ENCODE data around the gene SMYD3.

SMYD3 gene

DNA sequence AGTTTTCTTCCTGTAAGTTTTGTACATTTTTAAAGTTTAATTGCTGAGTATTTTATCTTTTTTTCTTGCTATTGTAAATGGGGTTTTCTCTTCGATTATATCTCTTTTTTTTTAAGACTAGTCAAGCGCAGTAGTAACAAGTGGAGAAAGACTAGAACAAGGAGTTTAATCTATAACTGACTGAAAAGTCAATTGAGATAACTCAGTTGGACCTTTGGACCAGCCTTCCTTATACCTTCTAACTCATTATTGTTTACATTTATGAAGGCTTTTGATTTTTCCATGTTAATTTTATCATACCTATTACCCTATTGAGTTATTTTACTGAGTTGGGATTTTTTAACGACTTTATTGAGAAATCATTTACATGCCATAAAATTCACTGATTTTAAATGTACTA is 81.2 kb downstream of the SMYD3 start:
- no peak for TF ChIP-seq EZH2phosphoT487 (conservative IDR thresholded peaks at IDR 0.05; ENCODE audit: low read length)
- TF ChIP-seq, protein P1, sequence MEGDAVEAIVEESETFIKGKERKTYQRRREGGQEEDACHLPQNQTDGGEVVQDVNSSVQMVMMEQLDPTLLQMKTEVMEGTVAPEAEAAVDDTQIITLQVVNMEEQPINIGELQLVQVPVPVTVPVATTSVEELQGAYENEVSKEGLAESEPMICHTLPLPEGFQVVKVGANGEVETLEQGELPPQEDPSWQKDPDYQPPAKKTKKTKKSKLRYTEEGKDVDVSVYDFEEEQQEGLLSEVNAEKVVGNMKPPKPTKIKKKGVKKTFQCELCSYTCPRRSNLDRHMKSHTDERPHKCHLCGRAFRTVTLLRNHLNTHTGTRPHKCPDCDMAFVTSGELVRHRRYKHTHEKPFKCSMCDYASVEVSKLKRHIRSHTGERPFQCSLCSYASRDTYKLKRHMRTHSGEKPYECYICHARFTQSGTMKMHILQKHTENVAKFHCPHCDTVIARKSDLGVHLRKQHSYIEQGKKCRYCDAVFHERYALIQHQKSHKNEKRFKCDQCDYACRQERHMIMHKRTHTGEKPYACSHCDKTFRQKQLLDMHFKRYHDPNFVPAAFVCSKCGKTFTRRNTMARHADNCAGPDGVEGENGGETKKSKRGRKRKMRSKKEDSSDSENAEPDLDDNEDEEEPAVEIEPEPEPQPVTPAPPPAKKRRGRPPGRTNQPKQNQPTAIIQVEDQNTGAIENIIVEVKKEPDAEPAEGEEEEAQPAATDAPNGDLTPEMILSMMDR (IDR thresholded peaks at IDR 0.05; ENCODE audit: insufficient read depth, low read length, poor library complexity, severe bottlenecking), result no peak
- no peak overlapping the region for H3K4me2 ChIP-seq (ENCODE audit: low read depth, low read length, poor library complexity, severe bottlenecking)
- H3K27ac ChIP-seq (ENCODE audit: low read depth, low read length), result no peak overlapping the region
- H3K27me3 ChIP-seq (ENCODE audit: low read length), result no peaks in the 10 kb centered on the region
- no peaks in the 10 kb centered on the region for H3F3A ChIP-seq (ENCODE audit: insufficient read depth)
- no peaks in the 10 kb centered on the region for H3K9me2 ChIP-seq (replicated peaks; ENCODE audit: insufficient read depth, low read length)
- H3K36me3 ChIP-seq (ENCODE audit: low read length), result no peaks in the 10 kb centered on the region
- H4K20me1 ChIP-seq (ENCODE audit: low read depth, low read length), result peaks cover 8% of the 10 kb centered on the region; the same call in 1 of the 2 replicates
- no peaks in the 10 kb centered on the region for H3K9me3 ChIP-seq (ENCODE audit: insufficient read depth, low read length)
- no peak overlapping the region for H3K9ac ChIP-seq (ENCODE audit: low read length)
- H2AFZ ChIP-seq (ENCODE audit: low read depth, low read length, severe bottlenecking), result no peak overlapping the region
- H3K79me2 ChIP-seq (ENCODE audit: insufficient read depth, low read length), result 0 out of 2 replicates have a peak, but pooled peaks cover 3% of the 10 kb centered on the region
- no peak overlapping the region for H3K4me3 ChIP-seq (ENCODE audit: insufficient read depth, low read length, poor library complexity, severe bottlenecking)

DNA sequence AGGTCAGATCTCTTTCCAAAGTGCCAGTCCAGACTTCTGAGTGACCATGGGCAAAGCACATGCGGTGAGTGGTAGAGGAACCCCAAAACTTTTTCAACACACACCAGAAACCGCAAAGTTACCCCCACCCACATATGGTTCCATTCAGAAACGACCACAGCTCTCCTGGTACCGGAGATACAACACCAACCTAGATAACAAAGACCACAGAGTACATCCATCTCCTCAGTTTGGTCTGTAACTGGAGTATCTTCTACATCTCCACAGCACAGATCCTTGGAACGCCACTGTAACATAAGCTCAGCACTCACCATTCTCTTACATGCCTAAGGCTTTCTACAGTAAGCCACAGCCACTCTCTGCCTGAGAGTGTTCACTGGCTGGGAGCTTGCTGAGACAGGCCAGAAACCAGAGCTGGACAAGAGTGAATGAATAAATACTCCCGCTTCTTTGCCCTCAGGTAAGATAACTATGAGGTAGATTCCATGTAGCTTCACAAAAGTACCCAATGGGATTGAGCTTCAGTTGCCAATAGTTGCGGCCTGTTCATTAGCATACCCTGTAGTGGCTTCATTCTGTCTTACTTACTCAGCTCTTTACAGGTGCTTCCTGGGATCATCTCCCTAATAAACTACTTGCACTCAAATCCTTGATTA is 81.8 kb downstream of the SMYD3 start:
- Histone ChIP-seq H3F3A (ENCODE audit: insufficient read depth) (no peaks in the 10 kb centered on the region), H3K4me2 (ENCODE audit: low read depth, low read length, poor library complexity, severe bottlenecking) (no peak overlapping the region), H3K4me3 (ENCODE audit: insufficient read depth, low read length, poor library complexity, severe bottlenecking) (no peak overlapping the region), H3K9me2 (replicated peaks; ENCODE audit: insufficient read depth, low read length) (no peaks in the 10 kb centered on the region), H3K9me3 (ENCODE audit: insufficient read depth, low read length) (no peaks in the 10 kb centered on the region), H3K27me3 (ENCODE audit: low read length) (no peaks in the 10 kb centered on the region), H3K36me3 (ENCODE audit: low read length) (no peaks in the 10 kb centered on the region), H3K79me2 (ENCODE audit: insufficient read depth, low read length) (0 out of 2 replicates have a peak, but pooled peaks cover 3% of the 10 kb centered on the region), H3K9ac (ENCODE audit: low read length) (no peak overlapping the region), H3K27ac (ENCODE audit: low read depth, low read length) (no peak overlapping the region), H2AFZ (ENCODE audit: low read depth, low read length, severe bottlenecking) (no peak overlapping the region), H4K20me1 (ENCODE audit: low read depth, low read length) (peaks cover 8% of the 10 kb centered on the region; the same call in 1 of the 2 replicates)
- no peak for TF ChIP-seq EZH2phosphoT487 (conservative IDR thresholded peaks at IDR 0.05; ENCODE audit: low read length)
- TF ChIP-seq, protein P1 (IDR thresholded peaks at IDR 0.05; ENCODE audit: insufficient read depth, low read length, poor library complexity, severe bottlenecking), result no peak

DNA sequence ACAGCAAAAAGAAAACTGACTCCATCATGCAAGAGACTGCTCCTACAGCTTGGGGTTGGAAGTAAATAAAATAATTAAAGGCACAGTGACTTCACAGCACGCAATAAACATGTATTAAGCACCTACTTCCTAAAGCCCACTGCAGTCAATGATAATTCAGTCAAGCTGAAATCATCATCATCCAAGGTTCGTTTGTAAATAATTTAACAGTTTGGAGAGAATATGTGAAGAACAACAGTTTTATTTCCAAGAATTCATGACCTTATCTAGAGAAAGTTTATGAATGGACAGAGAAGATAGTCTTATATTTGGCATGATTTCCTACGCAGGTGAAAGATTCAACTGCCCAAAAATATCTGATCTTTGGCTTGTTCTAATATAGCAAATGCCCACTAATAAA is 86.8 kb downstream of the SMYD3 start:
- no peaks in the 10 kb centered on the region for H3K27me3 ChIP-seq (ENCODE audit: low read length)

More for the DNA sequence above, 86.8 kb downstream of the SMYD3 start:
- 0 out of 2 replicates have a peak, but pooled peaks cover 3% of the 10 kb centered on the region for H3K79me2 ChIP-seq (ENCODE audit: insufficient read depth, low read length)
- no peaks in the 10 kb centered on the region for H3K36me3 ChIP-seq (ENCODE audit: low read length)
- no peak overlapping the region for H3K4me2 ChIP-seq (ENCODE audit: low read depth, low read length, poor library complexity, severe bottlenecking)
- no peak overlapping the region for H3K4me3 ChIP-seq (ENCODE audit: insufficient read depth, low read length, poor library complexity, severe bottlenecking)
- H3K9me3 ChIP-seq (ENCODE audit: insufficient read depth, low read length), result no peaks in the 10 kb centered on the region
- no peak for TF ChIP-seq EZH2phosphoT487 (conservative IDR thresholded peaks at IDR 0.05; ENCODE audit: low read length)
- TF ChIP-seq, protein P1 (IDR thresholded peaks at IDR 0.05; ENCODE audit: insufficient read depth, low read length, poor library complexity, severe bottlenecking), result no peak
- H3F3A ChIP-seq (ENCODE audit: insufficient read depth), result no peaks in the 10 kb centered on the region
- no peaks in the 10 kb centered on the region for H3K9me2 ChIP-seq (replicated peaks; ENCODE audit: insufficient read depth, low read length)
- no peak overlapping the region for H3K27ac ChIP-seq (ENCODE audit: low read depth, low read length)
- peaks cover 7% of the 10 kb centered on the region; the same call in 1 of the 2 replicates for H4K20me1 ChIP-seq (ENCODE audit: low read depth, low read length)
- no peak overlapping the region for H3K9ac ChIP-seq (ENCODE audit: low read length)
- H2AFZ ChIP-seq (ENCODE audit: low read depth, low read length, severe bottlenecking), result no peak overlapping the region
